Measurements from ENCODE around the gene PRKAG1. TPM values are rescaled to one million over a fixed set of nuclear protein-coding genes. Genes with fewer than 3 reads are reported as not detected.

The PRKAG1 gene
- total RNA-seq, 1 donor from 2014 or later: 49.2 TPM

DNA sequence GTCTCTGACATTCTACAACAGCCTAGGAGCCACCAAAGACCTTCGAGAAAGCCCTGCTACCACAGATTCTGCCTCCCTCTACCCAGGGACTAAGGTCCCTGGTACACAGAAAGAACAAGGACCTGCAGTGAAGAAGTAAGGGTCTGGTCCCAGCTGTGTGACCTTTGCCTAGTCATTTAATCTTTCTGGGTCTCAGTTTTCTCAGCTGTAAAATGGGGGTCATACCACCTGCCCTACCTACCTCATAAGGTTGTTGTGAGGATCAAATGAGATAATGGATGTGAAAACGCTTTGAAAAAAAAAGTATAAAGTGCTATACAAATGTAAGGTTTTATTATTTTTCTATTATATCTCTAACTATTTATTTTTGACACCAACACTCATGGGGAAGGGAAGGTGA, 5.2 kb upstream of the PRKAG1 start:
- Histone ChIP-seq H3K36me3 (peaks cover 82% of the 10 kb centered on the region), H3K27ac (no peak overlapping the region), H3K4me1 (peaks cover 4% of the 10 kb centered on the region), H3K4me3 (no peak overlapping the region), H3K27me3 (ENCODE audit: low read depth) (no peaks in the 10 kb centered on the region), H3K9me3 (no peaks in the 10 kb centered on the region)
- ATAC-seq: no peak
- DNase-seq: no peak
- intact Hi-C loops (cut with DNase I): no loop called here
- TF ChIP-seq CTCF (IDR thresholded peaks at IDR 0.05): no peak

DNA sequence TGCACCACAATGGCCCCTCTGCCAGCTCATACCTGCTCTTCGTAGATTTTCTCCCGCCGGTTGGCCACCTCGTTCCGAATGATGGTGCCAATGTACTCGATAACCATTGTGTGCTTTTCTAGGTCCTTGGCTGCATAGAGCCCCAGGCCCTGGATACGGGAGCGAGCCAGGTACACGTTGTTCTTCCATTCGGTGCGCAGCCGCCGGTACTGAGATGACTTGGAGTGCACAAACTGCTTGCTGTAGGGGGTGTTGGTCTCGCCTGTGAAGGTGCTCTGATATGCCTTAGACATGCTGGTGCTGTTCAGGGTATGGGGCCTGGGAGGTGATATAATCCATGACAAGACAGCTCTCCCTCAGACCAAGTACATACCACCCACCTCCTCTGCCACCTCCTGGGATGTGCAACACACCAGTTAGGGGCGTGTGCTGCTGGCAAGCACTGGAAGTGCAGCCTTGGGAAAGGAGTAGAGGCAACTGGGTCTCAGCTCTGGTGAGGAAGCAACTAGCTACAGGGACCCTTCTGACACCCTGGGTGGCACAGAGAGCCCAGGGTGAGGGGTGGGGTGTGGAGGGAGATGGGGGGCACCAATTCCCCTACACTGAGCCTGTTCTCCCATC, 4.1 kb upstream of the PRKAG1 start:
- DNase-seq (no peak), ATAC-seq (no peak)
- Histone ChIP-seq H3K27ac (no peak overlapping the region), H3K36me3 (peaks cover 70% of the 10 kb centered on the region), H3K27me3 (ENCODE audit: low read depth) (no peaks in the 10 kb centered on the region), H3K4me1 (peaks cover 8% of the 10 kb centered on the region), H3K4me3 (no peak overlapping the region), H3K9me3 (no peaks in the 10 kb centered on the region)
- TF ChIP-seq CTCF (IDR thresholded peaks at IDR 0.05): no peak
- intact Hi-C loops (cut with DNase I): no loop called here

DNA sequence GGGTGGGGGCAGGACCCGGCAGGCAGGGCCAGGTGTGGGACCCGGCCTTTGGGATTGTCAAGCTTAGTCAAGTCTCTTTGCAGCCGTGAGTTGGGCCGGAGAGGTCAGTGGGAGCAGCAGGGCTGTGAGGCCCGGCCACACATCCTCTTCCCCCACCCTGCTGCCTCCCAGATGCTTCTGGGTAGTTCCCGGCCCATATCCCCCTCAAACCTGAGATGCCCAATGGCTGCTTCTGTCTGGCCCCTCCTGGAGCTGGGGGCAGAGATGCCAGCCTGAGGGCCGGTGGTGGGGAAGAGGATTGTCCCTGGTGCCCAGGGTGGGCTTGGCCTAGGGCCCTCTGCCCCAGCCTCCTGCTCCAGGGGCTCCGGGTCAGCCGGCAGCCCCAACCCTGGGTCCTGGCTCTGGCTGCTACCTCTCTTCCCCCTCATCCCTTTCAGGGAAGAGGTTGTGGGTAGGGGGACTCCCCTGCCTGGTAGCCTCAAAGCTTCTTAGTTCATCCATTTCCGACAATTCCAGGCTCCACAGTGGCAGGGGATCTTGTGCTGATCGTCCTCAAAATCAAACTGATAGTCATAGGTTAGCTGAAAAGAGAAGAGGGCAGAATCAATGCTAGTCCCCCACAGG, 2.8 kb upstream of the PRKAG1 start:
- TF ChIP-seq CTCF (IDR thresholded peaks at IDR 0.05): no peak
- H3K4me1 ChIP-seq: peaks cover 17% of the 10 kb centered on the region
- no peak overlapping the region for H3K4me3 ChIP-seq
- intact Hi-C loops (cut with DNase I): no loop called here
- H3K27me3 ChIP-seq (ENCODE audit: low read depth): no peaks in the 10 kb centered on the region
- H3K9me3 ChIP-seq: no peaks in the 10 kb centered on the region
- H3K27ac ChIP-seq: no peak overlapping the region
- peaks cover 57% of the 10 kb centered on the region for H3K36me3 ChIP-seq
- DNase-seq (no peak), ATAC-seq (no peak)

- Histone ChIP-seq H3K9me3 (no peaks in the 10 kb centered on the region), H3K4me3 (no peak overlapping the region), H3K27me3 (ENCODE audit: low read depth) (no peaks in the 10 kb centered on the region), H3K4me1 (peaks cover 17% of the 10 kb centered on the region), H3K36me3 (peaks cover 48% of the 10 kb centered on the region), H3K27ac (no peak overlapping the region)
- no peak for DNase-seq
- ATAC-seq: no peak
- intact Hi-C loops (cut with DNase I): no loop called here
- TF ChIP-seq CTCF (IDR thresholded peaks at IDR 0.05): no peak
Observed at GRCh38 chr12:49020441-49020840, 1.9 kb upstream of the PRKAG1 start.

DNA sequence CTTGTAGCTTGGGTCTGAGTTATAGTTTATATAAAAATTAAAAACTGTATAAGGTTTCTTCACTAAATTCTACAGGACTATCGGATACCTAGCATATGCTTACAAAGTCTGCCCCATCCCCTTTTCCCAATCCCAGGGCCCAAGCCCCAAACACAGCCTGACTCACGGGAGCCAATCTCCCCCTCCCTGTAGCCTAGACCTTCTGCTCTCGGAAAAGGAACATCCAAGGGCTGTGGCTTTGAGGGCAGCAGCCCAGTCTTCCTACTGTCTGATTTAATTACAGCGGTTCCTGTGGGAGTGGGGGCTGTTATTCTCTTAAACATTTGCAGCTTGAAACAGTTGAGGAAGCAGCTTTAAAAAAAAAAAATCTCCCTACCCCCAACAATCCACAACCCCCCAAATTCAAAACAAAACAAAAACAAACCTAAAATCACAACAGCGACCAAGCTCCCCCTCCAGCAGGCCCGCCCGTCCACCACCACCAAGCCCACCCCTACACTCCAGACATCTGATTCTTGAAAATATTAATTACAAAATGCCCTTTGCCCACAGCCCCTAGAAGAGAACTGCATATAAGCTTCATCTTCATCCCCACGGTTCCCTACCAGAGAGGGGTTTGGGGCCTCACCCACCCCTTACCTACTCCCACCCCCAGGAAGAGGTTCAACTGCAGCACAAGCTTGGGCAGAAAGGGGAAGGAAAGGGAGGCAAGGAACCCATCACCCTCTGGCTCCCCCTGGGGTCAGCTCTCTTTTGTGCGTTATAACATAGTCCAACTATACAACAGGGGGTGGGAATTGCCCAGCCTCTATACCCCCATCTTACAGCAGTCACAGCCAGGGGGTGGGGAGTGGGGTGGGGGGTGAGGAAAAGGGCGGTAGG, 1.1 kb upstream of the PRKAG1 start:
- peak; percentile 8 for TF ChIP-seq CTCF (IDR thresholded peaks at IDR 0.05)
- Histone ChIP-seq H3K27me3 (ENCODE audit: low read depth) (no peaks in the 10 kb centered on the region), H3K27ac (peak overlapping the region; percentile 97), H3K4me1 (peaks cover 17% of the 10 kb centered on the region), H3K4me3 (peak overlapping the region; percentile 81), H3K9me3 (no peaks in the 10 kb centered on the region), H3K36me3 (peaks cover 40% of the 10 kb centered on the region)
- DNase-seq: no peak
- peak in 1 of 2 donors; percentile 5 for ATAC-seq
- intact Hi-C loops (cut with DNase I): no loop called here
